H1 (cell line): ENCODE measurements around the gene SAMD9. TPM values are rescaled to one million over a fixed set of nuclear protein-coding genes. Genes with fewer than 3 reads are reported as not detected.

Source experiments
- CTCF ChIA-PET: fragments of 300-600 bp; sonication (Branson Sonifier 250); formaldehyde crosslinking; loops from one replicate; lab custom pipeline; 2021; ENCODE audit not compliant: partially characterized antibody; lab: Charles Lee
- POLR2A ChIA-PET: fragments of 300-600 bp; sonication (Branson Sonifier 250); formaldehyde crosslinking; loops from one replicate; lab custom pipeline; 2021; ENCODE audit warnings: inconsistent platforms; ENCODE audit not compliant: partially characterized antibody; lab: Charles Lee
- DNase-seq, 2 experiments: peaks; one replicate each; pipeline versions ENCODE4 v3.0.0 to v3.0.0-alpha.2; 2010 to 2022; ENCODE audit warnings: low spot score in 2 of 2, low read depth in 1 of 2, mixed read lengths in 1 of 2
- FAIRE-seq: peaks from 2 replicates; lab custom pipeline; 2011; peaks lifted over from hg19 to GRCh38; lab: Jason Lieb, UNC
- H2AFZ ChIP-seq: 2 replicates; pipeline ENCODE4 v1.8.1; 2012; ENCODE audit warnings: low read length, inconsistent platforms
- H2AK5ac ChIP-seq: 2 replicates; pipeline ENCODE4 v1.6.1; 2013; ENCODE audit warnings: low read depth, low read length
- H2BK120ac ChIP-seq: replicated peaks from 2 replicates; pipeline ENCODE3; 2013; ENCODE audit warnings: low read depth, low read length, inconsistent platforms
- H2BK12ac ChIP-seq: 2 replicates; pipeline ENCODE4 v1.6.1; 2013; ENCODE audit warnings: low read depth, low read length
- H2BK15ac ChIP-seq: 2 replicates; pipeline ENCODE4 v1.6.1; 2013; ENCODE audit warnings: low read length
- H2BK20ac ChIP-seq: 2 replicates; pipeline ENCODE4 v1.6.1; 2013; ENCODE audit warnings: low read length
- H2BK5ac ChIP-seq: 2 replicates; pipeline ENCODE4 v1.6.1; 2013; ENCODE audit warnings: low read depth, low read length
- H3K14ac ChIP-seq: 2 replicates; pipeline ENCODE4 v1.6.1; 2013; ENCODE audit warnings: inconsistent platforms; ENCODE audit not compliant: insufficient read length
- H3K18ac ChIP-seq: 2 replicates; pipeline ENCODE4 v1.6.1; 2013; ENCODE audit warnings: low read length; ENCODE audit errors: extremely low read depth
- H3K23ac ChIP-seq: 2 replicates; pipeline ENCODE4 v1.6.1; 2013; ENCODE audit warnings: inconsistent platforms; ENCODE audit not compliant: insufficient read length
- H3K23me2 ChIP-seq: 2 replicates; pipeline ENCODE4 v1.6.1; 2013; ENCODE audit warnings: low read depth, low read length
- H3K27ac ChIP-seq: 2 replicates; pipeline ENCODE4 v1.6.1; 2011; ENCODE audit warnings: low read depth, low read length, inconsistent platforms
- H3K27me3 ChIP-seq, 4 experiments: replicated peaks in 1 of 4; 1 replicate in 1 of 4; 2 replicates in 3 of 4; pipeline versions ENCODE4 v1.6.1 to v1.8.1; 2011 to 2013; ENCODE audit warnings: low read length in 3 of 4, mild to moderate bottlenecking in 3 of 4, inconsistent platforms in 2 of 4, mixed read lengths in 2 of 4, moderate library complexity in 1 of 4; ENCODE audit not compliant: control insufficient read depth in 3 of 4, insufficient read depth in 3 of 4; ENCODE audit errors: extremely low read depth in 1 of 4
- H3K36me3 ChIP-seq, 4 experiments: 2 replicates each; pipeline versions ENCODE4 v1.6.1 to v1.8.1; 2011 to 2013; ENCODE audit warnings: mild to moderate bottlenecking in 4 of 4, low read length in 3 of 4, moderate library complexity in 2 of 4, control low read depth in 1 of 4, inconsistent platforms in 1 of 4; ENCODE audit not compliant: insufficient read depth in 4 of 4, control insufficient read depth in 2 of 4
- H3K4ac ChIP-seq: replicated peaks from 2 replicates; pipeline ENCODE3; 2013; ENCODE audit warnings: low read length, low read depth, mixed read lengths, inconsistent platforms; ENCODE audit not compliant: insufficient read length
- H3K4me1 ChIP-seq, 4 experiments: replicated peaks in 1 of 4; 1 replicate in 1 of 4; 2 replicates in 3 of 4; pipeline versions ENCODE4 v1.6.1 to v1.8.1; 2011 to 2013; ENCODE audit warnings: low read length in 3 of 4, inconsistent platforms in 2 of 4, mixed read lengths in 1 of 4; ENCODE audit not compliant: insufficient read depth in 4 of 4, control insufficient read depth in 3 of 4
- H3K4me2 ChIP-seq, 2 experiments: 2 replicates each; pipeline versions ENCODE4 v1.6.1 to v1.8.1; 2011 to 2013; ENCODE audit warnings: low read depth in 2 of 2, low read length in 2 of 2, control low read depth in 1 of 2, inconsistent platforms in 1 of 2, mild to moderate bottlenecking in 1 of 2; ENCODE audit not compliant: insufficient read depth in 1 of 2
- H3K4me3 ChIP-seq, 4 experiments: fragments of 200-600, 300-600 bp in 1 of 4; sonication (generic), shearing (Covaris generic), sonication (Bioruptor Twin) in 1 of 4; 2 replicates each; pipeline versions ENCODE4 v1.5.1 to v1.8.1; 2011 to 2016; ENCODE audit warnings: low read length in 4 of 4, low read depth in 3 of 4, control low read depth in 2 of 4, inconsistent platforms in 2 of 4, mild to moderate bottlenecking in 2 of 4, mixed read lengths in 1 of 4, moderate library complexity in 1 of 4; ENCODE audit not compliant: insufficient read depth in 2 of 4; ENCODE audit errors: extremely low read depth in 1 of 4
- H3K56ac ChIP-seq: replicated peaks from 2 replicates; pipeline ENCODE3; 2013; ENCODE audit warnings: low read depth, mild to moderate bottlenecking, mixed read lengths, low read length, inconsistent platforms; ENCODE audit not compliant: insufficient read length
- H3K79me1 ChIP-seq: 2 replicates; pipeline ENCODE4 v1.6.1; 2013; ENCODE audit warnings: low read depth, low read length, control low read depth
- H3K79me2 ChIP-seq, 2 experiments: 2 replicates each; pipeline versions ENCODE4 v1.6.1 to v1.8.1; 2012 to 2013; ENCODE audit warnings: low read length in 2 of 2, mild to moderate bottlenecking in 2 of 2, inconsistent platforms in 1 of 2; ENCODE audit not compliant: insufficient read depth in 2 of 2, control insufficient read depth in 1 of 2
- H3K9ac ChIP-seq, 4 experiments: replicated peaks in 1 of 4; 1 replicate in 1 of 4; 2 replicates in 3 of 4; pipeline versions ENCODE4 v1.6.1 to v1.8.1; 2011 to 2013; ENCODE audit warnings: low read depth in 3 of 4, low read length in 3 of 4, control low read depth in 2 of 4, mild to moderate bottlenecking in 2 of 4, moderate library complexity in 2 of 4, inconsistent platforms in 1 of 4; ENCODE audit errors: extremely low read depth in 1 of 4
- H3K9me3 ChIP-seq, 2 experiments: 2 replicates each; pipeline versions ENCODE4 v1.6.1 to v1.8.1; 2012 to 2013; ENCODE audit warnings: mild to moderate bottlenecking in 2 of 2, moderate library complexity in 2 of 2, control low read depth in 1 of 2, inconsistent platforms in 1 of 2, low read depth in 1 of 2, low read length in 1 of 2, mixed read lengths in 1 of 2; ENCODE audit not compliant: insufficient read depth in 2 of 2
- H4K20me1 ChIP-seq, 2 experiments: replicated peaks in 1 of 2; 2 replicates each; pipeline versions ENCODE3 to v1.8.1; 2011 to 2013; ENCODE audit warnings: inconsistent platforms in 2 of 2, low read length in 2 of 2, mild to moderate bottlenecking in 1 of 2; ENCODE audit not compliant: insufficient read depth in 2 of 2, control insufficient read depth in 1 of 2
- H4K5ac ChIP-seq: 2 replicates; pipeline ENCODE4 v1.6.1; 2013; ENCODE audit warnings: low read length, low read depth, mixed read lengths, inconsistent platforms; ENCODE audit not compliant: insufficient read length
- H4K8ac ChIP-seq: 2 replicates; pipeline ENCODE4 v1.8.0; 2013; ENCODE audit warnings: mild to moderate bottlenecking, moderate library complexity, low read length, inconsistent platforms; ENCODE audit not compliant: insufficient read depth; ENCODE audit errors: extremely low read depth
- H4K91ac ChIP-seq: replicated peaks from 2 replicates; pipeline ENCODE3; 2013; ENCODE audit warnings: low read length, mixed read lengths, inconsistent platforms; ENCODE audit not compliant: insufficient read length
- CEBPB ChIP-seq: IDR thresholded peaks from 2 replicates; pipeline ENCODE4 v1.6.1; 2012; ENCODE audit warnings: low read depth, low read length
- CTBP2 ChIP-seq: IDR thresholded peaks from 2 replicates; pipeline ENCODE4 v1.7.0; 2011; ENCODE audit warnings: borderline replicate concordance, mild to moderate bottlenecking, moderate library complexity, mixed read lengths, low read length; ENCODE audit not compliant: insufficient read depth, insufficient read length
- CTCF ChIP-seq, 3 experiments: IDR thresholded peaks; 1 replicate in 2 of 3; 2 replicates in 1 of 3; pipeline versions ENCODE4 v1.5.1 to v1.6.1; 2011; ENCODE audit warnings: low read length in 3 of 3, mild to moderate bottlenecking in 3 of 3, inconsistent platforms in 2 of 3, low read depth in 1 of 3, moderate library complexity in 1 of 3; ENCODE audit not compliant: insufficient read depth in 1 of 3; ENCODE audit errors: control extremely low read depth in 1 of 3
- EZH2 ChIP-seq: fragments of 200-600 bp; sonication (generic); IDR thresholded peaks from 2 replicates; pipeline ENCODE4 v1.7.1; 2012; ENCODE audit warnings: low read depth, mild to moderate bottlenecking, moderate library complexity, low read length, inconsistent platforms; ENCODE audit not compliant: severe bottlenecking
- FOSL1 ChIP-seq: IDR thresholded peaks from 2 replicates; pipeline ENCODE4 v1.6.1; 2011; ENCODE audit warnings: mild to moderate bottlenecking, low read depth, low read length, moderate library complexity; ENCODE audit not compliant: insufficient read depth
- HDAC2 ChIP-seq, 2 experiments: fragments of 300-600 bp in 1 of 2; sonication (generic) in 1 of 2; IDR thresholded peaks; 2 replicates each; pipeline ENCODE4 v1.6.1; 2011 to 2012; ENCODE audit warnings: low read depth in 2 of 2, low read length in 2 of 2, mild to moderate bottlenecking in 2 of 2, moderate library complexity in 2 of 2, borderline replicate concordance in 1 of 2, inconsistent platforms in 1 of 2
- RXRA ChIP-seq: IDR thresholded peaks from 2 replicates; pipeline ENCODE4 v1.6.1; 2011; ENCODE audit warnings: low read depth, mild to moderate bottlenecking, low read length, moderate library complexity; ENCODE audit not compliant: insufficient read depth
- SIN3A ChIP-seq, 2 experiments: IDR thresholded peaks in 1 of 2; conservative IDR thresholded peaks in 1 of 2; 2 replicates each; pipeline ENCODE4 v1.6.1; 2011 to 2012; ENCODE audit warnings: low read length in 2 of 2, improper control_type of control experiment in 1 of 2, low read depth in 1 of 2, mild to moderate bottlenecking in 1 of 2
- SP1 ChIP-seq: IDR thresholded peaks from 2 replicates; pipeline ENCODE4 v1.6.1; 2011; ENCODE audit warnings: low read depth, low read length
- SRF ChIP-seq: IDR thresholded peaks from 2 replicates; pipeline ENCODE4 v1.6.1; 2011; ENCODE audit warnings: mild to moderate bottlenecking, low read depth, low read length, moderate library complexity
- SUZ12 ChIP-seq: fragments of 200-600 bp; sonication (generic); IDR thresholded peaks from 2 replicates; pipeline ENCODE4 v1.6.1; 2012; ENCODE audit warnings: mild to moderate bottlenecking, inconsistent platforms, low read length, moderate library complexity, mixed read lengths
- WGBS, 2 experiments: shearing (Covaris generic) in 1 of 2; methylation state at CpG; one replicate each; pipeline versions ENCODE4 v1.1.6 to v1.1.7; 2013 to 2015; ENCODE audit warnings: low lambda C conversion rate in 2 of 2, mixed read lengths in 2 of 2, inconsistent platforms in 1 of 2, low coverage in 1 of 2, missing lambda C conversion rate in 1 of 2; ENCODE audit not compliant: insufficient replicate concordance in 2 of 2, insufficient coverage in 1 of 2, insufficient read length in 1 of 2; ENCODE audit errors: extremely low coverage in 1 of 2, missing lambda C conversion rate in 1 of 2; 5-methylcytosine and 5-hydroxymethylcytosine counted together
- polyA plus RNA-seq, 7 experiments: library from polyadenylated mRNA; depleted of rRNA in 3 of 7; stranded (reverse) in 5 of 7; unstranded in 2 of 7; fragments of >200 nt in 5 of 7; fragments of 200-250 nt in 2 of 7; gene quantifications; 1 replicate in 5 of 7; 2 replicates in 1 of 7; 4 replicates in 1 of 7; pipeline versions ENCODE4 v1.2.1 to v1.2.3, GENCODE V29; 2011 to 2013; ENCODE audit warnings: missing spikeins in 2 of 7, mixed read lengths in 2 of 7
- total RNA-seq: library from RNA; stranded (reverse); fragmentation: NEBNext Ultra II Directional; extraction: Animal tissue kit (Norgen Biotek cat#: 25700); gene quantifications from 2 replicates; pipeline ENCODE4 v1.2.1, GENCODE V29; 2021

The SAMD9 gene
- total and polyA plus RNA-seq, 2 of the 8 experiments (the other 6 are each of a cell fraction or from before 2014, with no cell fraction given) = 0.02 TPM; not detected in 1

- Histone ChIP-seq H3K18ac (no peak overlapping the region), H3K9ac (no peak overlapping the region), H2BK120ac (no peak overlapping the region), H3K56ac (no peak overlapping the region), H4K5ac (no peak overlapping the region), H2AFZ (no peak overlapping the region), H3K23me2 (no peaks in the 10 kb centered on the region), H3K79me1 (no peaks in the 10 kb centered on the region), H2BK20ac (no peak overlapping the region), H3K36me3 (no peaks in the 10 kb centered on the region), H3K27ac (no peak overlapping the region), H2BK15ac (no peak overlapping the region), H3K4me2 (no peak overlapping the region), H3K4ac (no peak overlapping the region), H3K14ac (no peak overlapping the region), H2BK5ac (no peak overlapping the region), H4K8ac (no peak overlapping the region), H4K20me1 (no peaks in the 10 kb centered on the region), H3K9me3 (0 out of 4 replicates have a peak, but pooled peaks cover 0 to 2% of the 10 kb centered on the region in 2 experiments), H4K91ac (no peak overlapping the region), H3K79me2 (no peaks in the 10 kb centered on the region), H2BK12ac (no peak overlapping the region), H3K27me3 (no peaks in the 10 kb centered on the region), H3K4me3 (no peak overlapping the region), H3K4me1 (no peaks in the 10 kb centered on the region), H2AK5ac (no peak overlapping the region), H3K23ac (no peak overlapping the region)
- no peak for DNase-seq
- ChIA-PET POLR2A (no interaction called here), CTCF (no interaction called here)
- 92% methylated on average over 1 of the region's 1 CpG; no CpG with 5 or more reads in 1 of the 2 experiments for WGBS, 2 experiments
- no peak for FAIRE-seq
- TF ChIP-seq RXRA = no peak
- no peak for TF ChIP-seq FOSL1
- no peak for TF ChIP-seq SP1
- no peak for TF ChIP-seq HDAC2 (IDR thresholded peaks at IDR 0.05; ENCODE audit: borderline replicate concordance in 1 of 2, low read depth in 2 of 2, low read length in 2 of 2)
- TF ChIP-seq EZH2 = no peak
- no peak for TF ChIP-seq CTCF (IDR thresholded peaks at IDR 0.05; ENCODE audit: control extremely low read depth in 1 of 3, insufficient read depth in 1 of 3, low read depth in 1 of 3, low read length in 3 of 3)
- no peak for TF ChIP-seq SRF
- TF ChIP-seq CEBPB = no peak
- TF ChIP-seq SIN3A (conservative IDR thresholded peaks at IDR 0.05 in 1 of 2, IDR thresholded peaks at IDR 0.05 in 1 of 2; ENCODE audit: low read depth in 1 of 2, low read length in 2 of 2) = no peak
- TF ChIP-seq CTBP2 = no peak
- TF ChIP-seq SUZ12 = no peak
Observed at GRCh38 chr7:93117327-93117726, 452 bp downstream of the SAMD9 start.
